IMR-90 (cell line): ENCODE measurements around the gene ALG11. TPM values are rescaled to one million over a fixed set of nuclear protein-coding genes. Genes with fewer than 3 reads are reported as not detected.

Experiments
- ATAC-seq: fragments of 200-7000 bp; cut with Tn5 transposase; 2 replicates; pipeline ENCODE4 v1.9.1; 2020; ENCODE audit warnings: low read depth, mild to moderate bottlenecking, moderate library complexity
- BruUV-seq: library from RNA; stranded (reverse); fragments of 400-500 nt; replicated peaks from 2 replicates; lab custom pipeline; 2021; lab: Mats Ljungman, UMichigan
- CTCF ChIA-PET: fragments of 300-600 bp; formaldehyde crosslinking; extraction: SDS; loops from one replicate; lab custom pipeline; 2021; ENCODE audit warnings: antibody characterized with exemption; lab: Yijun Ruan, JAX
- POLR2A ChIA-PET: fragments of 300-600 bp; sonication (Branson Sonifier 250); formaldehyde crosslinking; loops from one replicate; lab custom pipeline; 2022; ENCODE audit warnings: antibody characterized with exemption; ENCODE audit not compliant: unreplicated experiment; lab: Charles Lee
- DNase-seq: peaks from one replicate; pipeline ENCODE4 v3.0.0; 2013
- H2AFZ ChIP-seq: replicated peaks from 2 replicates; pipeline ENCODE3; 2013; ENCODE audit warnings: low read length, mild to moderate bottlenecking; ENCODE audit not compliant: poor library complexity
- H2AK5ac ChIP-seq: 2 replicates; pipeline ENCODE4 v1.6.1; 2013; ENCODE audit warnings: low read depth, low read length, inconsistent platforms
- H2AK9ac ChIP-seq: replicated peaks from 2 replicates; pipeline ENCODE3; 2013; ENCODE audit warnings: mild to moderate bottlenecking, low read depth, low read length, moderate library complexity; ENCODE audit not compliant: poor library complexity
- H2BK120ac ChIP-seq: 2 replicates; pipeline ENCODE4 v1.6.1; 2013; ENCODE audit warnings: low read depth, low read length, inconsistent platforms
- H2BK15ac ChIP-seq: 3 replicates; pipeline ENCODE4 v1.6.1; 2013; ENCODE audit warnings: low read depth, low read length, inconsistent platforms
- H2BK20ac ChIP-seq: 2 replicates; pipeline ENCODE4 v1.6.1; 2013; ENCODE audit warnings: low read depth, mild to moderate bottlenecking, inconsistent platforms, low read length, moderate library complexity
- H2BK5ac ChIP-seq: 2 replicates; pipeline ENCODE4 v1.6.1; 2013; ENCODE audit warnings: mild to moderate bottlenecking, low read depth, low read length, inconsistent platforms; ENCODE audit not compliant: poor library complexity, severe bottlenecking
- H3K14ac ChIP-seq: replicated peaks from 2 replicates; pipeline ENCODE4 v1.6.1; 2013; ENCODE audit warnings: low read depth, low read length, inconsistent platforms
- H3K18ac ChIP-seq: 2 replicates; pipeline ENCODE4 v1.6.1; 2013; ENCODE audit warnings: low read depth, low read length, control low read depth
- H3K23ac ChIP-seq: 2 replicates; pipeline ENCODE4 v1.6.1; 2013; ENCODE audit warnings: low read depth, low read length, inconsistent platforms
- H3K27ac ChIP-seq: 2 replicates; pipeline ENCODE4 v1.5.1; 2013; ENCODE audit warnings: mild to moderate bottlenecking, control low read depth, low read length; ENCODE audit not compliant: insufficient read depth
- H3K27me3 ChIP-seq: 2 replicates; pipeline ENCODE4 v1.6.1; 2013; ENCODE audit warnings: low read length; ENCODE audit not compliant: control insufficient read depth, insufficient read depth
- H3K36me3 ChIP-seq: 2 replicates; pipeline ENCODE4 v1.6.1; 2013; ENCODE audit warnings: low read length, mixed read lengths; ENCODE audit not compliant: control insufficient read depth, insufficient read depth
- H3K4ac ChIP-seq: 2 replicates; pipeline ENCODE4 v1.6.1; 2013; ENCODE audit warnings: low read depth, low read length, inconsistent platforms
- H3K4me1 ChIP-seq: 2 replicates; pipeline ENCODE4 v1.6.1; 2013; ENCODE audit warnings: low read length, mixed read lengths; ENCODE audit not compliant: control insufficient read depth, insufficient read depth
- H3K4me2 ChIP-seq: 2 replicates; pipeline ENCODE4 v1.6.1; 2013; ENCODE audit warnings: low read depth, mild to moderate bottlenecking, control low read depth, low read length, moderate library complexity
- H3K4me3 ChIP-seq: 2 replicates; pipeline ENCODE4 v1.5.1; 2013; ENCODE audit warnings: low read depth, mild to moderate bottlenecking, control low read depth, low read length, moderate library complexity; ENCODE audit not compliant: insufficient read depth
- H3K56ac ChIP-seq: 2 replicates; pipeline ENCODE4 v1.6.1; 2013; ENCODE audit warnings: low read length, inconsistent platforms; ENCODE audit not compliant: insufficient read depth; ENCODE audit errors: extremely low read depth
- H3K79me1 ChIP-seq, 2 experiments: 2 replicates each; pipeline ENCODE4 v1.6.1; 2013; ENCODE audit warnings: low read length in 2 of 2, inconsistent platforms in 1 of 2, low read depth in 1 of 2
- H3K9ac ChIP-seq: 2 replicates; pipeline ENCODE4 v1.6.1; 2013; ENCODE audit warnings: low read depth, low read length, control low read depth
- H3K9me1 ChIP-seq: 2 replicates; pipeline ENCODE4 v1.6.1; 2013; ENCODE audit warnings: low read length, inconsistent platforms; ENCODE audit not compliant: insufficient read depth
- H3K9me3 ChIP-seq: 2 replicates; pipeline ENCODE4 v1.6.1; 2013; ENCODE audit warnings: low read length; ENCODE audit not compliant: control insufficient read depth, insufficient read depth
- H4K20me1 ChIP-seq: 2 replicates; pipeline ENCODE4 v1.6.1; 2013; ENCODE audit warnings: low read length, inconsistent platforms; ENCODE audit not compliant: insufficient read depth
- H4K5ac ChIP-seq: 2 replicates; pipeline ENCODE4 v1.6.1; 2013; ENCODE audit warnings: mild to moderate bottlenecking, low read depth, low read length, control low read depth
- H4K8ac ChIP-seq, 2 experiments: 2 replicates each; pipeline ENCODE4 v1.6.1; 2013; ENCODE audit warnings: low read depth in 2 of 2, low read length in 2 of 2, control low read depth in 1 of 2, inconsistent platforms in 1 of 2
- H4K91ac ChIP-seq: 2 replicates; pipeline ENCODE4 v1.6.1; 2013; ENCODE audit warnings: low read depth, low read length, inconsistent platforms; ENCODE audit not compliant: insufficient read depth
- BHLHE40 ChIP-seq: fragments of 150-350 bp; IDR thresholded peaks from 2 replicates; pipeline ENCODE4 v1.6.1; 2016; ENCODE audit warnings: mild to moderate bottlenecking, low read depth, low read length
- CEBPB ChIP-seq: IDR thresholded peaks from 2 replicates; pipeline ENCODE4 v1.6.1; 2012; ENCODE audit warnings: low read depth, low read length, improper control_type of control experiment
- CHD1 ChIP-seq: IDR thresholded peaks from 2 replicates; pipeline ENCODE4 v1.6.1; 2012; ENCODE audit warnings: low read depth, low read length, improper control_type of control experiment
- ELK1 ChIP-seq: fragments of 150-350 bp; IDR thresholded peaks from 2 replicates; pipeline ENCODE4 v1.6.1; 2016; ENCODE audit warnings: low read depth, mild to moderate bottlenecking, low read length, moderate library complexity, borderline replicate concordance
- MAFK ChIP-seq: IDR thresholded peaks from 2 replicates; pipeline ENCODE4 v1.6.1; 2012; ENCODE audit warnings: low read depth, low read length, improper control_type of control experiment
- MAZ ChIP-seq: IDR thresholded peaks from 2 replicates; pipeline ENCODE4 v1.6.1; 2012; ENCODE audit warnings: low read depth, mild to moderate bottlenecking, low read length, improper control_type of control experiment, moderate library complexity, borderline replicate concordance
- MXI1 ChIP-seq: IDR thresholded peaks from 2 replicates; pipeline ENCODE4 v1.6.1; 2012; ENCODE audit warnings: low read depth, mild to moderate bottlenecking, low read length, moderate library complexity, borderline replicate concordance
- RCOR1 ChIP-seq: IDR thresholded peaks from 2 replicates; pipeline ENCODE4 v1.6.1; 2012; ENCODE audit warnings: mild to moderate bottlenecking, low read length, improper control_type of control experiment; ENCODE audit not compliant: insufficient replicate concordance
- RFX5 ChIP-seq: IDR thresholded peaks from 2 replicates; pipeline ENCODE4 v1.8.0; 2012; ENCODE audit warnings: low read depth, mild to moderate bottlenecking, low read length, moderate library complexity
- USF2 ChIP-seq: fragments of 150-350 bp; IDR thresholded peaks from 2 replicates; pipeline ENCODE4 v1.6.1; 2017; ENCODE audit warnings: mild to moderate bottlenecking, antibody characterized with exemption, low read length, low read depth
- WGBS, 2 experiments: methylation state at CpG; one replicate each; pipeline versions ENCODE4 v1.1.5 to v1.1.7; 2013; ENCODE audit warnings: missing lambda C conversion rate in 2 of 2; ENCODE audit not compliant: insufficient read length in 1 of 2; ENCODE audit errors: extremely low coverage in 2 of 2; 5-methylcytosine and 5-hydroxymethylcytosine counted together
- dilution Hi-C: fragments of 300-500 bp; cut with HindIII; formaldehyde crosslinking; loops from one replicate; pipeline ENCODE4 v1.14.3; 2018; ENCODE audit warnings: low sequenced_read_pairs; ENCODE audit not compliant: unreplicated experiment
- in situ Hi-C: fragments of 300-500 bp; cut with MboI; formaldehyde crosslinking; loops from 3 replicates; pipeline ENCODE4 v1.14.3; 2019; ENCODE audit warnings: low sequenced_read_pairs, inconsistent platforms, mixed read lengths
- intact Hi-C: fragments of 100-400 bp; cut with micrococcal nuclease; formaldehyde crosslinking; loops from 2 replicates; pipeline ENCODE4 v1.10.0; 2022
- polyA plus RNA-seq, 3 experiments: library from polyadenylated mRNA; depleted of rRNA; stranded (reverse); fragments of >200 nt; gene quantifications; 2 replicates each; pipeline ENCODE4 v1.2.3, GENCODE V29; 2012; ENCODE audit warnings: low replicate concordance in 1 of 3
- total RNA-seq: library from RNA; depleted of rRNA; stranded (reverse); fragments of >200 nt; gene quantifications from 2 replicates; pipeline ENCODE4 v1.2.3, GENCODE V29; 2012
- TF ChIP-seq, protein P1 (sequence below): conservative IDR thresholded peaks from 2 replicates; pipeline ENCODE4 v1.5.1; 2012; ENCODE audit warnings: mild to moderate bottlenecking, low read depth, low read length, improper control_type of control experiment

Gene ALG11
- total and polyA plus RNA-seq, 2 of the 4 experiments (the other 2 are of a cell fraction): 10.0 to 12.7 TPM

DNA sequence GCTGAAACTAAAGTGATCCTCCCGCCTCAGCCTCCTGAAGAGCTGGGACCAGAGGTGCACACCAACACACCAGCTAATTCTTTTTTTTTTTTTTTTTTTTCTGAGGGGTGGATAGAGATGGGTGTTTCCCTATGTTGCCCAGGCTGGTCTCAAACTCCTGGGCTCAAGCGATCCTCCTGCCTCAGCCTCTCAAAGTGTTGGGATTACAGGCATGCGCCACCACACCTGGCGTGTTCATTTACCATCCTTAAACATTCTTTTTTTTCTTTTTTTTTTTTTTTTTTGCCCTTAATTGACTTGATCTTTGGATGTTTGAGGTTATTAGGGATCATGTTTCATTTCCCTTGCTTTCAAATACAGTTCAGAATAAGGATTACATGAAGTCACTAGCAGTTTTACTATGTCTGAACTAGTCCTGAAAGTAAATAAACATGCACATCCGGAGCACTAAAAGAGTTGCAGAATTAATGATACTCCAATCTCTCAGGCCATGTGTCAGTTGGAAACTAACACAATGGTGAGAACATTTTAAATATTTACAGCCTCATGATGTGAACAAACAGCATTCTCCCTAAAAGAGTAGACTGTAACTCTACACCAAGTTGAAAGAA, 22.5 kb downstream of the ALG11 start:
- Histone ChIP-seq H3K4me2 (no peak overlapping the region), H3K4me3 (no peak overlapping the region), H2AK9ac (no peak overlapping the region), H4K20me1 (no peaks in the 10 kb centered on the region; the same call in 1 of the 2 replicates), H2AK5ac (no peak overlapping the region), H3K4ac (no peak overlapping the region), H3K56ac (no peak overlapping the region), H2BK120ac (no peak overlapping the region), H3K36me3 (peaks cover 2% of the 10 kb centered on the region; the same call in 1 of the 2 replicates), H3K27ac (no peak overlapping the region), H3K23ac (no peak overlapping the region), H4K8ac (no peak overlapping the region), H3K79me1 (peaks cover 7 to 12% of the 10 kb centered on the region in 2 experiments; a peak in 2 of 4 replicates), H3K9me3 (no peaks in the 10 kb centered on the region), H2BK20ac (no peak overlapping the region), H2BK15ac (no peak overlapping the region), H3K18ac (no peak overlapping the region), H2BK5ac (no peak overlapping the region), H4K5ac (no peak overlapping the region), H3K4me1 (no peaks in the 10 kb centered on the region), H3K9ac (no peak overlapping the region), H4K91ac (no peak overlapping the region), H3K9me1 (no peaks in the 10 kb centered on the region), H3K14ac (no peak overlapping the region), H3K27me3 (no peaks in the 10 kb centered on the region), H2AFZ (no peak overlapping the region)
- intact Hi-C loops: no loop called here
- dilution Hi-C loops: no loop called here
- peak; percentile 53; the same call in 1 of the 2 replicates for ATAC-seq
- ChIA-PET CTCF (no interaction called here), POLR2A (no interaction called here)
- DNase-seq: peak; percentile 20
- WGBS, 2 experiments: no CpG with 5 or more reads among the region's 5 CpGs
- in situ Hi-C loops: no loop called here
- no peak for TF ChIP-seq RFX5
- no peak for TF ChIP-seq CHD1
- no peak for TF ChIP-seq BHLHE40
- TF ChIP-seq MAZ: no peak
- no peak for TF ChIP-seq USF2
- TF ChIP-seq RCOR1: no peak
- TF ChIP-seq CEBPB: no peak
- TF ChIP-seq, protein P1, sequence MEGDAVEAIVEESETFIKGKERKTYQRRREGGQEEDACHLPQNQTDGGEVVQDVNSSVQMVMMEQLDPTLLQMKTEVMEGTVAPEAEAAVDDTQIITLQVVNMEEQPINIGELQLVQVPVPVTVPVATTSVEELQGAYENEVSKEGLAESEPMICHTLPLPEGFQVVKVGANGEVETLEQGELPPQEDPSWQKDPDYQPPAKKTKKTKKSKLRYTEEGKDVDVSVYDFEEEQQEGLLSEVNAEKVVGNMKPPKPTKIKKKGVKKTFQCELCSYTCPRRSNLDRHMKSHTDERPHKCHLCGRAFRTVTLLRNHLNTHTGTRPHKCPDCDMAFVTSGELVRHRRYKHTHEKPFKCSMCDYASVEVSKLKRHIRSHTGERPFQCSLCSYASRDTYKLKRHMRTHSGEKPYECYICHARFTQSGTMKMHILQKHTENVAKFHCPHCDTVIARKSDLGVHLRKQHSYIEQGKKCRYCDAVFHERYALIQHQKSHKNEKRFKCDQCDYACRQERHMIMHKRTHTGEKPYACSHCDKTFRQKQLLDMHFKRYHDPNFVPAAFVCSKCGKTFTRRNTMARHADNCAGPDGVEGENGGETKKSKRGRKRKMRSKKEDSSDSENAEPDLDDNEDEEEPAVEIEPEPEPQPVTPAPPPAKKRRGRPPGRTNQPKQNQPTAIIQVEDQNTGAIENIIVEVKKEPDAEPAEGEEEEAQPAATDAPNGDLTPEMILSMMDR: no peak
- TF ChIP-seq MXI1: no peak
- no peak for TF ChIP-seq MAFK
- TF ChIP-seq ELK1: no peak
- BruUV-seq: no TSS peak
